Trophoblast cell (in vitro differentiated cells and primary cell): Measurements from ENCODE around the gene ZNF366.

ENCODE experiments used
- DNase-seq, 2 donors: peaks; one replicate each; pipeline ENCODE4 v3.0.0-alpha.2; 2016
- H2AFZ ChIP-seq: 2 replicates; pipeline ENCODE4 v1.6.1; 2013; ENCODE audit warnings: low read length, moderate library complexity, mild to moderate bottlenecking; ENCODE audit not compliant: insufficient read depth, poor library complexity
- H2AK5ac ChIP-seq: 2 replicates; pipeline ENCODE4 v1.6.1; 2013; ENCODE audit warnings: mild to moderate bottlenecking, low read length
- H2BK120ac ChIP-seq: 2 replicates; pipeline ENCODE4 v1.6.1; 2013; ENCODE audit warnings: low read length, mild to moderate bottlenecking, moderate library complexity; ENCODE audit not compliant: insufficient read depth, poor library complexity
- H2BK12ac ChIP-seq: 2 replicates; pipeline ENCODE4 v1.6.1; 2013; ENCODE audit warnings: mild to moderate bottlenecking, low read length, moderate library complexity
- H2BK5ac ChIP-seq: 2 replicates; pipeline ENCODE4 v1.6.1; 2013; ENCODE audit warnings: low read length, low read depth, moderate library complexity, mild to moderate bottlenecking; ENCODE audit not compliant: poor library complexity
- H3K14ac ChIP-seq: 2 replicates; pipeline ENCODE4 v1.6.1; 2013; ENCODE audit warnings: mild to moderate bottlenecking, low read length
- H3K18ac ChIP-seq: 2 replicates; pipeline ENCODE4 v1.6.1; 2013; ENCODE audit warnings: mild to moderate bottlenecking, low read length
- H3K23ac ChIP-seq: 2 replicates; pipeline ENCODE4 v1.6.1; 2013; ENCODE audit warnings: low read length
- H3K27ac ChIP-seq: 2 replicates; pipeline ENCODE4 v1.5.1; 2013; ENCODE audit warnings: low read depth, mild to moderate bottlenecking, inconsistent platforms, low read length, moderate library complexity
- H3K27me3 ChIP-seq: 2 replicates; pipeline ENCODE4 v1.6.1; 2013; ENCODE audit warnings: inconsistent platforms, mild to moderate bottlenecking, low read length, moderate library complexity; ENCODE audit not compliant: insufficient read depth
- H3K36me3 ChIP-seq, 2 experiments: 1 replicate in 1 of 2; 2 replicates in 1 of 2; pipeline ENCODE4 v1.6.1; 2013; ENCODE audit warnings: low read length in 2 of 2, mild to moderate bottlenecking in 2 of 2, moderate library complexity in 1 of 2; ENCODE audit not compliant: insufficient read depth in 2 of 2, control insufficient read depth in 1 of 2
- H3K4ac ChIP-seq: 2 replicates; pipeline ENCODE4 v1.6.1; 2013; ENCODE audit warnings: low read depth, mild to moderate bottlenecking, low read length, moderate library complexity
- H3K4me1 ChIP-seq, 2 experiments: 1 replicate in 1 of 2; 2 replicates in 1 of 2; pipeline ENCODE4 v1.6.1; 2013; ENCODE audit warnings: low read length in 2 of 2, mild to moderate bottlenecking in 2 of 2, moderate library complexity in 1 of 2; ENCODE audit not compliant: insufficient read depth in 2 of 2, control insufficient read depth in 1 of 2
- H3K4me2 ChIP-seq: 2 replicates; pipeline ENCODE4 v1.6.1; 2013; ENCODE audit warnings: inconsistent platforms, mild to moderate bottlenecking, low read length, moderate library complexity
- H3K4me3 ChIP-seq: 2 replicates; pipeline ENCODE4 v1.5.1; 2013; ENCODE audit warnings: mild to moderate bottlenecking, low read depth, low read length, inconsistent platforms
- H3K79me1 ChIP-seq: one replicate; pipeline ENCODE4 v1.6.1; 2013; ENCODE audit warnings: low read length
- H3K79me2 ChIP-seq: 2 replicates; pipeline ENCODE4 v1.6.1; 2013; ENCODE audit warnings: low read length, mild to moderate bottlenecking; ENCODE audit not compliant: control insufficient read depth, insufficient read depth, poor library complexity
- H3K9ac ChIP-seq: 2 replicates; pipeline ENCODE4 v1.6.1; 2013; ENCODE audit warnings: mild to moderate bottlenecking, low read length
- H3K9me3 ChIP-seq: 2 replicates; pipeline ENCODE4 v1.6.1; 2013; ENCODE audit warnings: low read depth, mild to moderate bottlenecking, control low read depth, inconsistent platforms, low read length; ENCODE audit not compliant: insufficient read depth
- H4K12ac ChIP-seq: 2 replicates; pipeline ENCODE4 v1.6.1; 2013; ENCODE audit warnings: low read depth, mild to moderate bottlenecking, low read length, moderate library complexity
- H4K8ac ChIP-seq: 2 replicates; pipeline ENCODE4 v1.6.1; 2013; ENCODE audit warnings: low read depth, mild to moderate bottlenecking, low read length, moderate library complexity
- H4K91ac ChIP-seq: one replicate; pipeline ENCODE4 v1.6.1; 2013; ENCODE audit warnings: low read depth, mild to moderate bottlenecking, low read length, moderate library complexity
- WGBS: extraction: QIAGEN DNeasy Blood & Tissue Kit; methylation state at CpG from one replicate; pipeline ENCODE4 v1.1.7; 2013; ENCODE audit warnings: missing lambda C conversion rate; ENCODE audit not compliant: insufficient read length, insufficient coverage; ENCODE audit errors: extremely low coverage; 5-methylcytosine and 5-hydroxymethylcytosine counted together

The ZNF366 gene

DNA sequence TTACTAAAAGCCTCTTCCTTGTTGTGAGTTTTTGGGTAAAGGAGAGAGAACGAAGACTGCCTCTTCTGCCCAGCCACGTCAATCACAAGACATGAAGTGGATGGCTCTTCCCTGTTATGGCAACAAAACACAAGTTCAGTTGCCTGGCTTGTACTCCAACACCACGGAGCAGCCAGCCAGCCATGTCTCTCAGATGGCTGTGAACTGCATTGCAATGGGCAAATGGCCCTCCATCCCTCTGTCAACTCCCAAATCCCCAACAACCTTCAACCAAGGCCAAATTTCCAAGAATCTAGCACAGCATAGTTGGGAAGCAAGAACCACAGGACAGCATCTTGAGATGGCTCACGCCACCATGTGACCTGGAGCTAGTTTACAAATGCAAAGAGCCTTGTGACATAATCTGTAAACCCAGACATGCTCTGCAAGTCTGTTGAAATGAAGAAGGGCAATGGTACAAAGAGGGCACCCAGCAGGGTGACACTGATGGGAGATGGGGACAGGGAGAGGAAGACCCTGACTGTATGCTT, 53.9 kb downstream of the ZNF366 start:
- H3K4ac ChIP-seq, result peak overlapping the region; percentile 13
- H3K79me1 ChIP-seq, result peaks cover 26% of the 10 kb centered on the region
- no CpG with 5 or more reads among the region's 4 CpGs for WGBS

GRCh38 chr5:72452515-72453245, 54.5 kb downstream of the ZNF366 start:
- Histone ChIP-seq H3K4ac (no peak overlapping the region), H4K12ac (no peak overlapping the region), H2BK5ac (peak overlapping the region; percentile 99), H3K79me2 (peaks cover 5% of the 10 kb centered on the region), H2AK5ac (no peak overlapping the region), H2BK120ac (peak overlapping the region; percentile 100), H3K27me3 (no peaks in the 10 kb centered on the region), H2BK12ac (peak overlapping the region; percentile 93), H3K4me1 (peaks cover 15 to 23% of the 10 kb centered on the region in 2 experiments), H3K14ac (peak overlapping the region; percentile 75), H3K23ac (no peak overlapping the region), H3K4me3 (no peak overlapping the region), H3K79me1 (peaks cover 26% of the 10 kb centered on the region), H3K9me3 (no peaks in the 10 kb centered on the region), H2AFZ (no peak overlapping the region), H3K27ac (peak overlapping the region; percentile 100), H3K36me3 (no peaks in the 10 kb centered on the region), H4K8ac (peak overlapping the region; percentile 67), H3K4me2 (peak overlapping the region; percentile 42), H3K9ac (no peak overlapping the region), H3K18ac (peak overlapping the region; percentile 73), H4K91ac (peak overlapping the region; percentile 100)
- no CpG with 5 or more reads among the region's 9 CpGs for WGBS
- DNase-seq, result peak; percentile 62 to 83

More for the DNA sequence above, 53.9 kb downstream of the ZNF366 start:
- Histone ChIP-seq H3K18ac (peak overlapping the region; percentile 55), H2BK120ac (peak overlapping the region; percentile 77), H3K27me3 (no peaks in the 10 kb centered on the region), H3K9ac (no peak overlapping the region), H3K79me2 (peaks cover 5% of the 10 kb centered on the region), H4K8ac (peak overlapping the region; percentile 38), H4K91ac (peak overlapping the region; percentile 92), H3K27ac (peak overlapping the region; percentile 100), H3K4me1 (peaks cover 15 to 23% of the 10 kb centered on the region in 2 experiments), H3K23ac (no peak overlapping the region), H2BK5ac (peak overlapping the region; percentile 65), H2AK5ac (peak overlapping the region; percentile 62), H3K4me2 (no peak overlapping the region), H3K9me3 (no peaks in the 10 kb centered on the region), H2BK12ac (peak overlapping the region; percentile 81), H4K12ac (no peak overlapping the region), H3K36me3 (no peaks in the 10 kb centered on the region), H3K14ac (peak overlapping the region; percentile 67), H2AFZ (no peak overlapping the region), H3K4me3 (no peak overlapping the region)
- no peak for DNase-seq

- Histone ChIP-seq H3K79me1 (peaks cover 26% of the 10 kb centered on the region), H3K9me3 (peaks cover 2% of the 10 kb centered on the region), H2AFZ (peak overlapping the region; percentile 94), H3K27me3 (no peaks in the 10 kb centered on the region), H3K36me3 (no peaks in the 10 kb centered on the region), H2BK120ac (peak overlapping the region; percentile 100), H2BK12ac (peak overlapping the region; percentile 100), H3K4me2 (peak overlapping the region; percentile 42), H2AK5ac (peak overlapping the region; percentile 100), H3K23ac (no peak overlapping the region), H4K91ac (peak overlapping the region; percentile 100), H4K12ac (peak overlapping the region; percentile 91), H3K4me1 (peaks cover 15 to 23% of the 10 kb centered on the region in 2 experiments), H3K4me3 (no peak overlapping the region), H4K8ac (peak overlapping the region; percentile 97), H2BK5ac (peak overlapping the region; percentile 99), H3K9ac (peak overlapping the region; percentile 30), H3K79me2 (peaks cover 5% of the 10 kb centered on the region), H3K27ac (peak overlapping the region; percentile 100), H3K18ac (peak overlapping the region; percentile 98), H3K4ac (peak overlapping the region; percentile 99), H3K14ac (peak overlapping the region; percentile 100)
- peak in 1 of 2 donors; percentile 30 for DNase-seq
- WGBS, result no CpG with 5 or more reads among the region's 13 CpGs
Measured at GRCh38 chr5:72451741-72452505, 55.3 kb downstream of the ZNF366 start.

GRCh38 chr5:72448368-72448767, 58.8 kb downstream of the ZNF366 start:
- Histone ChIP-seq H3K4me1 (peaks cover 15 to 24% of the 10 kb centered on the region in 2 experiments), H3K9ac (no peak overlapping the region), H2BK120ac (no peak overlapping the region), H3K27me3 (no peaks in the 10 kb centered on the region), H3K23ac (no peak overlapping the region), H4K12ac (no peak overlapping the region), H3K14ac (no peak overlapping the region), H2BK12ac (no peak overlapping the region), H3K4me3 (no peak overlapping the region), H3K4ac (no peak overlapping the region), H3K79me2 (peaks cover 5% of the 10 kb centered on the region), H4K8ac (no peak overlapping the region), H2AK5ac (no peak overlapping the region), H3K36me3 (no peaks in the 10 kb centered on the region), H3K79me1 (peaks cover 21% of the 10 kb centered on the region), H2AFZ (no peak overlapping the region), H2BK5ac (no peak overlapping the region), H3K27ac (no peak overlapping the region), H4K91ac (no peak overlapping the region), H3K4me2 (no peak overlapping the region), H3K9me3 (peaks cover 2% of the 10 kb centered on the region), H3K18ac (no peak overlapping the region)
- WGBS, result no CpG with 5 or more reads among the region's 1 CpG
- DNase-seq, result no peak
